ENCODE measurements around the gene GALNT4.

DNA sequence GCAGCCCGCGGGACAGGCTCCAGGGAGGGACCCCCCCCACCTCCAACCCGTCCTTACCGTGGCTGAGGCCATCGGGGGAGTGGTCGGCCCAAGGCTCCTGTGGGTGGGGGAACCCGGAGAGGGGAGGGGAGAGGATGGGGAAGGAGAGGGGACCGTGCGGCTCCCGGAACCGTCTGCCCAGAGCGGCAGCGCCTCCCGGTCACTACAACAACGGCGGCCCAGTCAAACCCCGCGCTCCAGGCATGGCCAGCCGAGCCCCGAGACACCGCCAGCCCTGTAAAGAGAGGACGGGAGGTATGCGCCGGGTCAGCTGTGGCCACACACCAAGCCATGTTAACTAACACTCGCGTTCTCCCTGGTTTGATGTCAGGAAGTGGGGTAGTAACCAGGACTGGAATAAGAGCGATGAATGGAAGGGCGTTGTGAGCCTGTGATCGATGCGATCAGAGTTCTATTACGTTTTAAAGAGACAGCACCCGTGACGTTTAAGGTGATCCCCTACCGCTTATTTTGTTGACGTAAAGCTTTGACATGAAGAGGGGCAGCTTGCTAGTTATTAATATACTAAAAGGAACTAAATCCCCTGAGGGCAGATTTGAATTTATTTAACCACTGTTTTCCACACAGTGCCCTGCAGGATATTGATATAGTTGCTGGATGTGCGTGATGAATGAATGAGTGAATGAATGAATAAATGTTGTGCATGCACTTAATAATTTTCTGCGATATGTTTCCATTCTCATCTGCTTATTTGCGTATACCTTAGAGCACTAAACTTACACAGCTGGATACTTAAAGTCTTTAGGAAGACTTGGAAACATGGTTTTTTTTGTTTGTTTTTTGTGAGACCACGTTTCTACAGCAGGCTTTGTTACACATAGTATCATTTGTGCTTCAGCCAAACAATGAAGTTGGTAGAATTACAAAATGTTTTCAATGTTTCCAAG lies 1.5 kb upstream of the GALNT4 start, which contains the start of gene POC1B:
- TF ChIP-seq EP300 (IDR thresholded peaks at IDR 0.05; ENCODE audit: low read depth) (no peak), POLR2A (IDR thresholded peaks at IDR 0.05) (peak; percentile 68), POLR2AphosphoS5 (IDR thresholded peaks at IDR 0.05) (peak; percentile 63 to 67 (median 64))
- TF ChIP-seq, protein P1, sequence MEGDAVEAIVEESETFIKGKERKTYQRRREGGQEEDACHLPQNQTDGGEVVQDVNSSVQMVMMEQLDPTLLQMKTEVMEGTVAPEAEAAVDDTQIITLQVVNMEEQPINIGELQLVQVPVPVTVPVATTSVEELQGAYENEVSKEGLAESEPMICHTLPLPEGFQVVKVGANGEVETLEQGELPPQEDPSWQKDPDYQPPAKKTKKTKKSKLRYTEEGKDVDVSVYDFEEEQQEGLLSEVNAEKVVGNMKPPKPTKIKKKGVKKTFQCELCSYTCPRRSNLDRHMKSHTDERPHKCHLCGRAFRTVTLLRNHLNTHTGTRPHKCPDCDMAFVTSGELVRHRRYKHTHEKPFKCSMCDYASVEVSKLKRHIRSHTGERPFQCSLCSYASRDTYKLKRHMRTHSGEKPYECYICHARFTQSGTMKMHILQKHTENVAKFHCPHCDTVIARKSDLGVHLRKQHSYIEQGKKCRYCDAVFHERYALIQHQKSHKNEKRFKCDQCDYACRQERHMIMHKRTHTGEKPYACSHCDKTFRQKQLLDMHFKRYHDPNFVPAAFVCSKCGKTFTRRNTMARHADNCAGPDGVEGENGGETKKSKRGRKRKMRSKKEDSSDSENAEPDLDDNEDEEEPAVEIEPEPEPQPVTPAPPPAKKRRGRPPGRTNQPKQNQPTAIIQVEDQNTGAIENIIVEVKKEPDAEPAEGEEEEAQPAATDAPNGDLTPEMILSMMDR (IDR thresholded peaks at IDR 0.05), result peak in 1 of 5 experiments; percentile 0
